ENCODE results near the gene RASA1.
A peak's percentile ranks its signal among the peaks of the same experiment; 100 is the strongest.

Gene RASA1

DNA sequence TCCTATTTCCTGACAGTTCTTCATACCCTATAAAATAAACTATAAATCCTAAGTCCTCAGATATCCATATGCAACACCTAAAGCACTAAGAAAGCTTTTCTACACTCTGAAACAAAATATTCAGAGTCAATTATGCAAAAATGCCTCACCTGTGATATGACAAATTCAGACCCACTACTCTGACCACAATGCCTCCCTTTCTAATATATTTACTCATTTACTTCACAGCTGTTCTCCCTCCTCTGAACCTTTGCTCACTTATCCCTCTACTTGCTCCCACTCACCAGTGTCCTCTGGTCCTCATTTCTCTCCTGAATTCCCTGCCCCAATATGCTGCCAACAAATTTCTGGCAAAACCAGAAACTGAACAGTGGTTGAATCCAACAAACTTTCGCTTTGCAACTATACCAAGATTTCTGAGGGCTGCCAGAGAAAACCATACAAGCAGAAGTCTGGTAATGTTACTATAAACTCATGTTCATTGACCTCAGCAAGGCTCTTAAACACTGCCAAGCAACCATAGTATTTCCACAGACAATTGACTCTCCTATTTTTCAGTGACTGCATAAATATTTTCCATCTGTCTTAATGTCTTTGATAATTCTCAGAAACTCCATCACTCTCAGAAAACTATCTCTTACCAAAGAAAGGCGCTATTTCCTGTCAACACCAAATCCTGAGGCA is 137.9 kb downstream of the RASA1 start:
- no peak for DNase-seq

DNA sequence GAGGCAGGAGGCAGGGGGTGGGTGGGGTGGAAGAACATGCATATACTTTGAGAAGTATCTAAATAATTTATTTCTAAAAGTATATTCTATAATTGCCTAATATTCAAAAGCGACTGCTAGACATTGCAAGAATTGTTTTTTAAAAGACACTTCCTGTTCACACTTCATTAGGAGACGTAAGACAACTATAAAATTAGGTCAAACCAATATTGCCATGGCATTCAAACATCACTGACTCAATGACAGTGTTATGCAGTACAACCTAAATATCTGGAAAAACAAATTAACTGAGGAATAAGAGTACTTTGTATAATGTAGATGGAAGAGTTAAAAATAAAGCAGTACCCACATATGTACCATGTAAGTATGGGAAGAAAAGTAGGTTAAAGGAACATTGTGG is 140.5 kb downstream of the RASA1 start:
- DNase-seq: no peak

DNA sequence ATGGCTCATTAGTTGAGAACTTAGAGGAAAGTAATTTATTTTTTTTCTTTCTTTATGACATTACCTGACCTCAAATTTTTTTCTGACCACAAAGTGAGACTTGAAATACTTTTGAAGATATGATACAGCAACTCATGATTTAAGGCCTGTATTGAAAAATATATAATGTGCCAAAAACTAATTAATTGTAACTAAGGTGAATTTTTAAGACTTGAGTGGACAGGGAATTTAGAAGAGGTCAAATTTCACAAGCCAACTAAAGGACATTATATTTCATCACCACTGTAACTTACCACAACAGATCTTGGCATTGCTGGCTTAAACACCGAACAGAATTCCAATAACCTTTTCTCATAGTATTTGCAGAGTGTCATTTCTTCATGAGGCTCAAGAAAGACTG is 143.2 kb downstream of the RASA1 start:
- no peak for DNase-seq

DNA sequence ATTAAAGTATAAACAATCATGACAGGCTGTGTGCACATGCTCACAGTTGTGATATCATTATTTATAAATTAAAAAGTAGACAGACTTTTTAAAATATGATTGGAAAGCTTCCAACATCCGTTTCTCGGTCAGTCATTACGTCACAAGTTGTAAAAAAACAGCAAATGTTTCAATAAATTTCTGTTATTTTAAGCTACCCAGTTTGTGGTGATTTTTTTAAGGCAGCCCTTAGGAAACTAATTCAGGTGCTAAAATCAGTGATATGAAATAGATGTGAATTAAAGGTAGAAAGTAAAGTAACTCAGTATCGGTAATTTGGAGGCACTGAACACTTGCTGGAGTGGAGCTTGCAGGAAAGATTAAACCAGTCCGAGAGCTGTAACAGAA is 143.9 kb downstream of the RASA1 start:
- DNase-seq: no peak

DNA sequence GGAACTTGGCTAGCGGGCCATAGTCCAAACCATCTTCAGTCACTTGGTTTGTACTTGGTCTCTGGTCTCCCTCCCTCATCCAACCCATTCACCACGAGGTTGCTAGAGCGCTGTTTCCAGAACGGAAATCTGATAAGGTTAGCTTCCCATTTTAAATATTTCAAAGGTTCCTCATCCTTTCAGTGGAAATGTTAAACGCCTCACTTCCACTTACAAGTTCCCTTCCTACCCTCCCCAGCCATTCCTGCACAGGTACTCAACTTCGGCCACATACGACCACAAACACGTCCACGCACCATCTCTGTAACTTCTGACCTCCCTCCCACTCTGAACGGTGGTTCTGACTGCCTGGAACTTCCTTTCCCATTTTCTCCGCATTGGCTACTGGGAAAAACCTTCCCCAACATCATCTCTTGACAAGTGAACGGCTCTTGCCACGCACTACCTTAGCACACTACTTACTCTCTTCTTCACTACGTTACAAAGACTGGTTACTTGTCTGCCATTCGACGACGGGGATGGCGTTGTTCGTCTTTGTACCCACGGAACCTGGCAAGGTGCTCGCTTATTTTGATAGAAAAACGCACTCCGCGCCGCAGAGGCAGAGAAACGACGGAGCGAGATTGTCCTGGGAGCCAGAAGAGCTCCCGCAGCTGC is 144.4 kb downstream of the RASA1 start:
- DNase-seq: no peak

DNA sequence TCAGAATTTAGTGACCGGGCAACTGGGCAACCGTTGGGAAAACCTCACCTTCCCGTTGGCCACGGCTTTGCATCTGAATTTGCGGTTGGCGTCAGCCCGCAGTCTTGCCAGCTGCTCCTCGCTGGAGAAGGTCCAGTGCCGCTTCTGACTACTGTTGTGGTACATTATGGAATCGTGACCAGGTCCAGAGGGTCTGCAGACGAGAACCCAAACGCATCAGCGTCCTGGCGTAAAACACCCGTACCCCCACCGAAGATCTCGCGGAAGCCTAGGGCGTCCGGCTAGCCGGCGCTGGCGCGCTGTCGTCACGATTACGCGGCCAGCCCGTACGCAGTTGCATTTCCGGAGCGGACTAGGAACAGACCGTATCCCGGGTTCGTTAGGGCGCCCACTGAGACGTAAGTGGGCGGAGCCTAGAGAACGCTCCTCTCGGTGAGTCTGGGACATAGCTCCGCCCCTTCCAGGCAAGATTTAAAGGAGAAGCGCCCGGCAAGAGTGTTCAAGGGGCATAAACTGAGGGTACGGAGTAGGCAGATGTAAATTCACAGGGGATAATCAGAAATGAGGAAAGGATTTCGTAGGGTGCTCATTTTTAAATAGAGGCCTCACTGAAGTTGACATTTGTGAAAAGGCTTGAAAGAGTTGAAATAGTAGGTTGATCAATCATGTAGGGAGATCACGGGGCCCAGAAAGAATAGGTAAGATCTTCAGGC is 145.1 kb downstream of the RASA1 start, which contains the start of gene CCNH:
TSS of gene CCNH (minus strand) at position 301 of the 713 bp plus-strand sequence. CDS start at position 165, 136 bp downstream.
- DNase-seq: peak; percentile 92

DNA sequence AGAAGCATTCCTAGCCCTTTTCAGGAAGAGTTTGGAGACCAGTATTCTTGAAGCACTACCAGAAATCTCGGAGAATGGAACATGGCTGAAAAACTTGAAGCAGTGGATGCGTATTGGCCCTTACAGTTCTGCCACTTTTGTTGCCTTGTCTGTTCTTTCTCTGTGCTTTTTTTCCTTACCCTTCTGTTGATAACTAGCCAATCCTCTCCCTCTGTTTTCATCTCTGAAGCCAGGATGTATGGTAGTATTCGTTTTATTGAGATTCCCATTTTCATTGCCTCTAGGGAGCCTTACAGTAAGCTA is 145.6 kb downstream of the RASA1 start:
- DNase-seq: no peak

DNA sequence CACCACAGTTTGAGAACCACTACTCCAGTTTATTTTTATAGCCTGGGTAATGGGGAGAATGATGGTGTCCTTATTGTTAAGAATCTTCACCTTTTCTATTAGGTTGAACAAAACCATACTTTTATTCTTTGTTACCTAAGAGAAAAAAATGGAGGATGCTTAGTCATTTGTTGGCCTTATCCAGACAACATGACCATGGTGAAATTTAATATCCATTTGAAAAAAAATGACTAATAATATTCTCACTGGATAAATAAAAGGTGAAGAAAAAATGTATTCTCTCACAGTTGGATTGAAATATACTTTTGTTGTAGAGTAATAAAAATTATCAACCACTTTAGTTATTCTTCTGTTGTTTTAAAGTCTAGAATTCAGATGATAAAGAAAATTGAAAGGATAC is 150.8 kb downstream of the RASA1 start:
- DNase-seq: no peak

DNA sequence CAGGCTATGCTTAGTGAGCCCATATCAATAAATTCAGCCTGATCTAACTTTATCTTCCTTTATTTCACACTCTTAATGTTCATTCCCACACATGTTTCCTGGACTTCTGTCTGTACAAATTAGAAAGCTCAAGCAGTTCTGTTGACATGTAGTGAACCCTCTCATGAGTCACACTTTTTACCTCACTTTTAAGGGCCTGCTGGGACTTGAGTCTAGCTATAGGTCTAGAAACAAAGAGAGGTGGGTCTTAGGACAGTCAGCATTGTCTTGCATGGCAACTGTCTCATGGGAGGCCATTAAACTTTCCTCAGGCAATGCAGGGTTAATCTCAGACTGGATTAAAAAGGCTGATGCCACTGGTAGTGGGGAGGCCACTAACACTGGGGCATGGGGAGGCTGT is 153.6 kb downstream of the RASA1 start:
- DNase-seq: no peak

DNA sequence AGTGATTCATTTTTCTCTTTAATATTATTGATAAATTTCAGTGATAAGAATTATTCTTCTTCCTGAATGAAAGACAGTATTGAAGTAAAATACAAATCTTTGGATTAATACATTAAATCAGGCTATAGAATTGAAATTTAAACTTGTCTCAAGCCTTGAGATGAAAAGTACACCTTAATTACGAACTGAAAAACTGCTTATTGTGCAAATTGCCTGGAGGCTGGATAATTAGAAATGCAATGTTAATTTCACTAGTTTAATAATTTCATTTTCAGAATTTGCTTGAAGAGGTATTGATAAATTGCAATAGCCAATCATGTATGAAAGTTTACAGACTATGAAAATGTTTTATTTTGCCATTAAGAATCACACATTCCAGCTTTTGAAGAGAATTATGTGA is 156.1 kb downstream of the RASA1 start:
- DNase-seq: no peak

DNA sequence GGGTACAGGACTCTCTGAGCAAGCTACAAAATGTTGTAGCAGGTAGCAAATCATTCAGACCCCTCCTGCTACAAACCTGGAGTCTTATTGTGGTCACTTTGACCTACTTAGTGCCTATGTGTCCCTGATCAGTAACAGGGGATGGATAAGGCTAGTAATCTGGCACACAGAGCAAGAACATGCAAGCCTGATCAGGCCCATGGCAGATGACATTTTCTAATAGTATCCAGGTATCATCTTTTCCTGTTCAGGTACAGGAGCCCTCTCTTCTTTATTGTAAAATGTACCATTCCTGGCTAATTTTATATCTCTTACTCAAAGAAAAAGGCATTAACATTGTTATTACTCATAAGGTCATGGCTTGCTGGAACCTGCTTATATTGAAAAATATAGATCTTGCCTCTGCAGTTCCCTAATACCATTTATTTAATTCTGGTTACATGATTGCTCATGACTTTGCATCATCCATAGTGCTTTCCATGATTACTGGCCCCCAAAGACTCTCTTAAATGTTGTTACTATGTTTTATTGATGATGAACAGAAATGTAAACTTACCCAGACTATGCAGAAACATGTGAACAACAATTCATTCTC is 163.3 kb downstream of the RASA1 start:
- DNase-seq: no peak

DNA sequence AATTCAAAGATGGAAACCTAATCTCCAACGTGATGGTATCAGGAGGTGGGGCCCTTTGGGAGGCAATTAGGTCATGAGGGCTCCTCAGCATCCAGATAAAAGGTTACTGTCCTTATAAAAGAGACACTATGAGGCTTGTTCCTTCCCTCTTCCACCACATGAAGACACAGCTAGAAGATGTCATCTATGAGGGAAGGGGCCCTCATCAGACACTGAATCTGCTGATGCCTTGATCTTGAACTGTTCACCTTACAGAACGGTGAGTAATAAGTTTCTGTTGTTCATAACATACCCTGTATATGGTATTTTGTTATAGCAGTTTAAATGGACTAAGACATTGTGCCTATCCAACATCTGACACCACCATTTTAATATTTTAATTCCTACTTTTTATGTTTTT is 164.8 kb downstream of the RASA1 start:
- DNase-seq: no peak

DNA sequence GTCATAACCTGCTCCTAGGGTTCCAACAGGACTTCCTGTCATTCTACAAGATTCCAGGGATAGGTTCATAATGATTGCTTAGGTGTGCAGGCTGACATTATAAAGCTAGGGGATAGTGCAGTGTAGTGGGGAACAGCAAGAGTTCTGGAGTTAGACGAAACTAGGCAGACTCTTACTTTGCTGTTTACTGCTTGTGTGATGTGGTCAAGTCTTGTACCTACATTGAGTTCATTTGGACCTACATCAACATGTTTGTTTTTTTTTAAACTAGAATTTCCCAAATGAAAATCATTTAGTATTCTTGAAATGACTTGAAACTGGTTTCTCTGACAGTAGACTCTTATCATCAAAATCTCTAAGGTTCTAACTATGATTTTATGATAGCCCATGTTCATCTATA is 166.3 kb downstream of the RASA1 start:
- no peak for DNase-seq

DNA sequence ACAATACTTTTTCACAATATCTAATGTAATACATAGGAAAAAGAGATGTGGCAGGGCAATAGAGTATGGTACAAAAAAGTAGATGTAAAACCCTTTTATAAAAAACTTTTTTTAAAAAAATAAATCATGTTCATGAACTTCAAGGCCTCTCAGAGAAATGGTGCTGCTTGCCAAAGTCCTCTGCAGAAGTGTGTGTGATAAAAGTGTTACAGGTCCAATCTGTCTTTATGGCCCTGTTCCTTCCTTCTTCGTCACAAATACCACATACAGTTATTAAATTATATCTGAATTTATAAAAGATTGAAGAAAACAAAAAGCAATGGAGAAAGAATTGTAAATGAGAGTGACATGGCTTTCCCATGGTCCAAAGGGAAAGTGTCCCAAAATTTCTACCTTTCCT is 166.8 kb downstream of the RASA1 start:
- DNase-seq: no peak

DNA sequence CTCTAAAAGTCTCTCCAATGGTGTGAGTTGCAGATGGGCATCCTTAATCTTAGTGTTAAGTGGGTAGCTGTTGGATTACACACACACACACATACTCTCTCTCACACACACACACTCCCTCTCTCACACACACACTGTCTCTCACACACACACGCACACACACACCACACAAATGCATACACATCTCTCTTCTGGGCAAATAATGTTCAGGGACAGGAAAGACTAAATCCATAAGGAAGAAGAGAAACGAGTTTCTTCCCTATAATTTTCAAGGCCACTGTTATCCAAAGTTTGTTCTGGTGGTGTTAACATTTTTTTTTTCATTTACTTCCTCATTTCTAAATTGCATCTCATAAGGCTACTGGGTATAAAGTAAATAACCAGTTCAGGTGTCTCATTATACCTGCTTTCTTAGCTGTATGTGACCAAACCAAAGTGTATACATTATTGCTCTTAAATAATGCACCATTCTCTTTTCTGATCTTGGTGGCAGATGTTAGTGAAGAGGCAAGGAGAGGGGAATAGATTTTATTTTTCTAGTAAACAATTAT is 167.5 kb downstream of the RASA1 start:
- DNase-seq: no peak

DNA sequence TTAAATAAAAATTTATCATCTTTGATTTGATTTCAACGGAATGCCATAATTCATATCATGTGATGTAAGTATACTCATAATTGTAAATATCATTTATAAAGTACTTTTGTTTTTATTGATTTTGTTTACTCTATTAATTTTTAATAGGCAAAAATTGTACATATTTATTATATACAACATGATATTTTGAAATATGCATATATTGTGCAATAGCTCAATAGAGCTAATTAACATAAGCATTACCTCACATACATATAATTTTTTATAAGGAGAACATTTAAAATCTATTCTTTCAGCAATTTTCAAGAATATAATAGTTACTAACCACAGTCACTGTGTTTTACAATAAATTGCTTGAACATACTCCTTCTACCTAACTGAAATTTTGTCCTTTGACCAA is 170.0 kb downstream of the RASA1 start:
- DNase-seq: no peak

DNA sequence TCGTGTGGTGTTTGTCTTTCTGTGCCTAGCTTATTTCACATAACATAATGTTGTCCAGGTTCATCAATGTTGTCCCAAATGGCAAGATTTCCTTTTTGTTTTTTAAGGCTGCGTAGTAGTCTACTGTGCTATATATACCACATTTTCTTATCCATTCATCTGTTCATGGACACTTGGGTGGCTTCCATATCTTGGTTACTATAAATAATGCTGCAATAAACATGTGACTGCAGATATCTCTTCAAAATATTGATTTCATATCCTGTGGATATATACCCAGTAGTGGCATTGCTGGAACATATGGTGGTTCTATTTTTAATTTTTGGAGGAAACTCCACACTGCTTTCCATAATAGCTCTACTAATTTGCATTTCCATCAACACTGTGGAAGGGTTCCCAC is 170.5 kb downstream of the RASA1 start:
- no peak for DNase-seq
